Ovary (tissue), 10 donors: ENCODE measurements around the gene ZNF891. TPM values are rescaled to one million over a fixed set of nuclear protein-coding genes. Genes with fewer than 3 reads are reported as not detected.
A peak's percentile ranks its signal among the peaks of the same experiment; 100 is the strongest.

Experiments
- DNase-seq, 5 donors: peaks; one replicate each; pipeline ENCODE4 v3.0.0-alpha.2; 2019 to 2020
- H3K27ac ChIP-seq, 2 donors: fragments of 200-600 bp; one replicate each; pipeline versions ENCODE4 v1.5.1 to v1.8.0; 2019 to 2022
- H3K27me3 ChIP-seq: fragments of 200-600 bp; one replicate; pipeline ENCODE4 v1.8.0; 2022
- H3K36me3 ChIP-seq: fragments of 200-600 bp; sonication (generic); one replicate; pipeline ENCODE4 v1.5.1; 2019
- H3K4me1 ChIP-seq: one replicate; pipeline ENCODE4 v1.8.1; 2013; ENCODE audit warnings: mild to moderate bottlenecking, moderate library complexity; ENCODE audit not compliant: insufficient read depth
- H3K4me3 ChIP-seq: fragments of 200-600 bp; sonication (generic); one replicate; pipeline ENCODE4 v1.5.1; 2017
- H3K9me3 ChIP-seq, 2 donors: fragments of 200-600 bp in 1 of 2; sonication (generic) in 1 of 2; one replicate each; pipeline versions ENCODE4 v1.5.1 to v1.8.1; 2013 to 2019; ENCODE audit warnings: mild to moderate bottlenecking in 1 of 2, moderate library complexity in 1 of 2
- EP300 ChIP-seq: sonication (generic); formaldehyde crosslinking; IDR thresholded peaks from one replicate; pipeline ENCODE4 v1.6.1; 2017; ENCODE audit warnings: antibody characterized with exemption
- POLR2A ChIP-seq: fragments of 450-650 bp; IDR thresholded peaks from one replicate; pipeline ENCODE4 v1.6.1; 2017; ENCODE audit warnings: antibody characterized with exemption, mild to moderate bottlenecking, moderate library complexity
- WGBS, 3 donors: extraction: QIAGEN DNeasy Blood & Tissue Kit in 1 of 3; methylation state at CpG; one replicate each; pipeline versions ENCODE4 v1.1.5 to v1.1.7; 2013 to 2017; 5-methylcytosine and 5-hydroxymethylcytosine counted together
- intact Hi-C, 4 donors: fragments of 100-400 bp; cut with DNase I; formaldehyde crosslinking; loops; one replicate each; pipeline versions ENCODE4 v1.11.0 to v1.15.1; 2022 to 2023
- long read RNA-seq, 3 donors: library from polyadenylated mRNA in 2 of 3; unstranded in 2 of 3; transcript quantifications; one replicate each; pipeline ENCODE4 v2.0.0 and lab custom pipeline, GENCODE V29; 2021 to 2026
- polyA plus RNA-seq, 2 donors: library from polyadenylated mRNA; stranded (reverse); fragments of 200-250 nt in 1 of 2; fragments of 350-450 nt in 1 of 2; fragmentation: Illumina TruSeq in 1 of 2; extraction: RNeasy Lipid Tissue Mini Kit (QIAGEN cat#74804) in 1 of 2; gene quantifications; one replicate each; pipeline ENCODE4 v1.2.3, GENCODE V29; 2013 to 2014
- total RNA-seq, 7 donors: library from RNA; depleted of rRNA in 2 of 7; stranded (reverse); fragments of >200 nt in 2 of 7; fragmentation: NEBNext Ultra II Directional in 3 of 7; extraction: Animal tissue kit (Norgen Biotek cat#: 25700) in 3 of 7; gene quantifications; one replicate each; pipeline versions ENCODE4 v1.1.0 to v1.2.4, GENCODE V29; 2016 to 2023
- TF ChIP-seq, protein P1 (sequence below), 3 donors: fragments of 450-650 bp in 2 of 3; fragments of 200-600 bp in 1 of 3; IDR thresholded peaks; one replicate each; pipeline versions ENCODE4 v1.5.1 to v1.8.0; 2016 to 2022; ENCODE audit warnings: antibody characterized with exemption in 3 of 3, mild to moderate bottlenecking in 1 of 3
- donor health status: DM: no; HTN: no; CAD: no; lungs with moderate emphysema.
- donor health status: DM: no; HTN: no; CAD: no.
- donor health status: Bipolar disorder and iron deficiency.
- donor health status: DM: yes; HTN: yes; CAD: no.
- donor health status: DM: no; HTN: no; CAD: no.
- donor health status: DM: yes; HTN: yes; CAD: no.

ZNF891 gene
- 1 to 10 TPM; 4.1 to 5.5 (median 4.7) TPM for total RNA-seq
- polyA plus RNA-seq: 1 to 10 TPM; 1.2 to 2.9 TPM
- long read RNA-seq, donor 1, full-length matches to known transcripts: 6 of 10 reads
- long read RNA-seq, donor 1, partial matches to known transcripts: 0 of 10 reads
- long read RNA-seq, donor 1, other reads (novel, unspliced or antisense): 4 of 10 reads
- long read RNA-seq, donor 2, full-length matches to known transcripts: 4 of 11 reads
- long read RNA-seq, donor 2, partial matches to known transcripts: 0 of 11 reads
- long read RNA-seq, donor 2, other reads (novel, unspliced or antisense): 7 of 11 reads
- long read RNA-seq, donor 3, full-length matches to known transcripts: 1 of 1 reads
- long read RNA-seq, donor 3, partial matches to known transcripts: 0 of 1 reads
- long read RNA-seq, donor 3, other reads (novel, unspliced or antisense): 0 of 1 reads

DNA sequence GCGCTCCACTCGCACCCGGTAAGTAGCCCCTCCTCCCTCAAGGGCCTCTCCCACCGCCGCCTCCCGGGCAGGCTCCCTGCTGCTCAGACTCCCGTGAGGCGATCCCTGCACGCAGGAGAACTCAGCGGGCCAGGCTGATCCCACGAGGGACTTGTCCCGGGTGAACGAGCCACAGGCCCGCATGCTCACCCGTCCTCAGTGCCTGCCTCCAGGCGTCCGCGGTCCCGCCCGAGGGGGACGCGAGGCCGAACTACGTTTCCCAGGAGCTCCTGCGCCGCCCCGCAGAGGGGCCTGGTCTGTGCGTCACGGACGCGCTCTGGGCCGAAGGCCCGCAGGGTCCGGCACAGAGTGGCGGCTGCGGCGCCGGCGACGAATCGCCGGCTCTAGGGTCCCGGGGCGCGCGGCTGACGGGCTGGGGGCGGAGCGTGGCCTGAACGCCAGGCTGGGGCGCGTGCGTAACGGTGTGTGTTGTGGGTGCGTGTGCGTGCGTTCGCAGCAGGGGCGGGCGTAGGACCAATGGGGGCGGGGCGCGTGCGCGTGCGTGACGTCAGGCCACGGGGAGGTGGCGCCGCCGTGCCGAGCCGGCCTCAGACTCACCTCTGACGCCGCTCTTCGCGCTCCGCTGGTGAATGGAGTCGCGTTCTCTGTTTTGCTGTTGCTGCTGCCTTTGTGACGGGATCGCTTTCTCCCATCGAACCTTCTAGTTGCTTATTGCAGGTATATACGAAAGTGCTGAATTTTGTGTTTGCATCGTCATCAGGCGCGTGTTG lies at the start of gene ZNF891, which contains the start of gene ZNF10:
ZNF891 (minus strand) TSS at position 237 of the 770 bp plus-strand sequence. CDS start 8,356 bp downstream, outside the sequence.
ZNF10 (plus strand) TSS at position 590 of the 770 bp plus-strand sequence. CDS start 13,866 bp downstream, outside the sequence.
- Histone ChIP-seq H3K9me3 (peaks cover 3 to 44% of the 10 kb centered on the region in 2 donors), H3K36me3 (no peaks in the 10 kb centered on the region)
- intact Hi-C loops: no loop called here

DNA sequence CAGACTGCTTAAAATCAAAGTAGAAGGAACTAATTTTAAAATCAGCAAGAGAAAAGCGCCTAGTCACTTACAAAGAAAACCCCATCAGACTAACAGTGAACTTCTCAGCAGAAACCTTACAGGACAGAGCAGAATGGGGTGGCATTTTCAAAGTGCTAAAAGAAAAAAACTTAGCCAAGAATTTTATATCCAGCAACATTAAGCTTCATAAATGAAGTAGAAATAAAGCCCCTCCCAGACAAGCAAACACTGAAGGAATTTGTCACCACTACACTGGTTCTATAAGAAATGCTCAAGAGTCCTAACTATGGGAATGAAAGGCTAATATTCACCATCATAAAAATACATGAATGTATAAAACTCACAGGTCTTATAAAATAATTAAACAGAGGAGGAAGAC lies 44.8 kb upstream of the ZNF891 start:
- Histone ChIP-seq H3K36me3 (no peaks in the 10 kb centered on the region), H3K27me3 (no peaks in the 10 kb centered on the region), H3K9me3 (peaks cover 0 to 5% of the 10 kb centered on the region in 2 donors), H3K4me3 (no peak overlapping the region), H3K27ac (no peak overlapping the region), H3K4me1 (no peaks in the 10 kb centered on the region)
- WGBS, 3 donors: 71 to 83% (median 75%) methylated on average over 1 of the region's 1 CpG
- intact Hi-C loops: no loop called here
- DNase-seq: no peak
- no peak for TF ChIP-seq EP300
- TF ChIP-seq, protein P1, sequence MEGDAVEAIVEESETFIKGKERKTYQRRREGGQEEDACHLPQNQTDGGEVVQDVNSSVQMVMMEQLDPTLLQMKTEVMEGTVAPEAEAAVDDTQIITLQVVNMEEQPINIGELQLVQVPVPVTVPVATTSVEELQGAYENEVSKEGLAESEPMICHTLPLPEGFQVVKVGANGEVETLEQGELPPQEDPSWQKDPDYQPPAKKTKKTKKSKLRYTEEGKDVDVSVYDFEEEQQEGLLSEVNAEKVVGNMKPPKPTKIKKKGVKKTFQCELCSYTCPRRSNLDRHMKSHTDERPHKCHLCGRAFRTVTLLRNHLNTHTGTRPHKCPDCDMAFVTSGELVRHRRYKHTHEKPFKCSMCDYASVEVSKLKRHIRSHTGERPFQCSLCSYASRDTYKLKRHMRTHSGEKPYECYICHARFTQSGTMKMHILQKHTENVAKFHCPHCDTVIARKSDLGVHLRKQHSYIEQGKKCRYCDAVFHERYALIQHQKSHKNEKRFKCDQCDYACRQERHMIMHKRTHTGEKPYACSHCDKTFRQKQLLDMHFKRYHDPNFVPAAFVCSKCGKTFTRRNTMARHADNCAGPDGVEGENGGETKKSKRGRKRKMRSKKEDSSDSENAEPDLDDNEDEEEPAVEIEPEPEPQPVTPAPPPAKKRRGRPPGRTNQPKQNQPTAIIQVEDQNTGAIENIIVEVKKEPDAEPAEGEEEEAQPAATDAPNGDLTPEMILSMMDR (IDR thresholded peaks at IDR 0.05): no peak
- TF ChIP-seq POLR2A: no peak

More for the DNA sequence above, at the start of gene ZNF891, which contains the start of gene ZNF10:
- 0 to 1% (median 0%) methylated on average over 69 to 87 of the region's 87 CpGs for WGBS, 3 donors
- peak within 1 kb of the TSS; percentile 80 for H3K4me3 ChIP-seq
- peak; percentile 95 to 99 (median 98) for DNase-seq
- TF ChIP-seq, protein P1 (IDR thresholded peaks at IDR 0.05): peak in 2 of 3 donors; percentile 5 to 26
- peak; percentile 64 for TF ChIP-seq POLR2A
- peak; percentile 36 for TF ChIP-seq EP300
- no peaks in the 10 kb centered on the region for H3K4me1 ChIP-seq
- peak within 1 kb of the TSS; percentile 95 for H3K27ac ChIP-seq
- no peaks in the 10 kb centered on the region for H3K27me3 ChIP-seq

DNA sequence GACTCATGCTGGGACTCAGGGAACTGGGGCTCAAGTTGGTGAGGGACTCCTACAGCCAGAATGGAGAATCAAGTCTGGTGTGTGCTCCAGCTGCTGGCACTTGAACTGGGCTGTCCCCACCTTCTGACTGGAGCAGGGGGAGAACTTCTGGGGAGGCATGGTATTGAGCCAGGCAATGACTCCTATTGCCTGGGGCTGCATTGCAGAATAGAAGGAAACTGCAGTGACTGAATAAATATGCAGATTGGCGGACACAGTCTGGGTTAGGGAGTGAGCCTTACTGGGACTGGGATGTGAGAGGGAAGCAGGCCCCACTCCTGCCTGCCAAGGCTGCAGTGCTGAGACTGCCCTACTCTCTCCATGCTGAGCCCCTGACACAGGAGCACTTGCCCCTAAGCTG lies 42.4 kb upstream of the ZNF891 start:
- WGBS, 3 donors: 62 to 94% (median 85%) methylated on average over 1 of the region's 1 CpG
- intact Hi-C loops: no loop called here
- Histone ChIP-seq H3K9me3 (peaks cover 0 to 2% of the 10 kb centered on the region in 2 donors), H3K4me1 (no peaks in the 10 kb centered on the region), H3K4me3 (no peak overlapping the region), H3K27ac (no peak overlapping the region), H3K36me3 (no peaks in the 10 kb centered on the region), H3K27me3 (no peaks in the 10 kb centered on the region)
- no peak for DNase-seq
- TF ChIP-seq, protein P1 (IDR thresholded peaks at IDR 0.05): no peak
- TF ChIP-seq EP300 (no peak), POLR2A (no peak)

DNA sequence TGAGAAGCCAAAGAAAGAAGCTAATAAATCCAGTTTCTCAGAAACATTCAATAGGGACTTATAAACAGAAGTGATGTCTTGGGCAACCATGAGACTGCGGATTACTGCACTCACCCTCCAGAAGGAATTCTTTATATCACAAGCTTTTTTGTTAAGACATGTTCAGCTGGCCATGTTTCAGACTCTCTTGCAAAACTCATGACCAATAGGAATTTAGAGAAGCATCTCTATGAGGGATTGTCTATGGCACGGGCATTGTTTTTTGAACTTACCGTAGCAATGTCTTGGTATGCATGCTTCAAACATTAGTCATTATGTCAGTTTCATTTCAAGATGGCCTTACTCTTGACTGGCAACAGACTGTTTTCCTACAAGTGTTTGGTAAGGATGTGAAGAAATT lies 35.7 kb upstream of the ZNF891 start:
- no peak for TF ChIP-seq EP300
- no peaks in the 10 kb centered on the region for H3K27me3 ChIP-seq
- peaks cover 3 to 5% of the 10 kb centered on the region in 2 donors for H3K9me3 ChIP-seq
- DNase-seq: no peak
- intact Hi-C loops: no loop called here
- H3K4me3 ChIP-seq: no peak overlapping the region
- H3K4me1 ChIP-seq: no peaks in the 10 kb centered on the region
- no peak overlapping the region for H3K27ac ChIP-seq
- H3K36me3 ChIP-seq: no peaks in the 10 kb centered on the region
- WGBS, 3 donors: 85 to 94% (median 89%) methylated on average over 3 of the region's 3 CpGs
